Measurements from ENCODE around the gene ANKDD1B. TPM values are rescaled to one million over a fixed set of nuclear protein-coding genes. Genes with fewer than 3 reads are reported as not detected.
"Not testable (repeated sequence)": the region's sequence is repeated elsewhere in the genome, so short reads cannot be mapped to it uniquely, and the experiment has no call there.

Gene ANKDD1B
- total and polyA plus RNA-seq, 4 donors: 1.3 to 9.4 (median 5.9) TPM

GRCh38 chr5:75608870-75609269 is 2.4 kb upstream of the ANKDD1B start:
- DNase-seq (no peak), ATAC-seq (ENCODE audit: insufficient read depth, low FRiP score) (no peak)
- Histone ChIP-seq H3K4me1 (ENCODE audit: control insufficient read depth in 5 of 5, insufficient read depth in 5 of 5, low read length in 5 of 5) (peaks cover 1 to 28% (median 7%) of the 10 kb centered on the region in 5 donors), H3K4me3 (no peak overlapping the region), H3K27me3 (ENCODE audit: control insufficient read depth in 3 of 3, insufficient read depth in 3 of 3, low read length in 2 of 3) (no peaks in the 10 kb centered on the region), H3K27ac (ENCODE audit: low read depth in 1 of 2, low read length in 1 of 2) (no peak overlapping the region), H3K36me3 (ENCODE audit: control insufficient read depth in 4 of 4, insufficient read depth in 4 of 4, low read length in 4 of 4) (peaks cover 0 to 3% (median 0%) of the 10 kb centered on the region in 4 donors), H3K9ac (ENCODE audit: insufficient read depth in 1 of 2, low read length in 2 of 2) (no peak overlapping the region), H3K9me3 (ENCODE audit: control insufficient read depth in 4 of 4, insufficient read depth in 3 of 4, low read length in 3 of 4) (no peaks in the 10 kb centered on the region)
- 98 to 100% methylated on average over 1 of the region's 1 CpG for WGBS, 2 donors
- TF ChIP-seq, protein P1, sequence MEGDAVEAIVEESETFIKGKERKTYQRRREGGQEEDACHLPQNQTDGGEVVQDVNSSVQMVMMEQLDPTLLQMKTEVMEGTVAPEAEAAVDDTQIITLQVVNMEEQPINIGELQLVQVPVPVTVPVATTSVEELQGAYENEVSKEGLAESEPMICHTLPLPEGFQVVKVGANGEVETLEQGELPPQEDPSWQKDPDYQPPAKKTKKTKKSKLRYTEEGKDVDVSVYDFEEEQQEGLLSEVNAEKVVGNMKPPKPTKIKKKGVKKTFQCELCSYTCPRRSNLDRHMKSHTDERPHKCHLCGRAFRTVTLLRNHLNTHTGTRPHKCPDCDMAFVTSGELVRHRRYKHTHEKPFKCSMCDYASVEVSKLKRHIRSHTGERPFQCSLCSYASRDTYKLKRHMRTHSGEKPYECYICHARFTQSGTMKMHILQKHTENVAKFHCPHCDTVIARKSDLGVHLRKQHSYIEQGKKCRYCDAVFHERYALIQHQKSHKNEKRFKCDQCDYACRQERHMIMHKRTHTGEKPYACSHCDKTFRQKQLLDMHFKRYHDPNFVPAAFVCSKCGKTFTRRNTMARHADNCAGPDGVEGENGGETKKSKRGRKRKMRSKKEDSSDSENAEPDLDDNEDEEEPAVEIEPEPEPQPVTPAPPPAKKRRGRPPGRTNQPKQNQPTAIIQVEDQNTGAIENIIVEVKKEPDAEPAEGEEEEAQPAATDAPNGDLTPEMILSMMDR (IDR thresholded peaks at IDR 0.05; ENCODE audit: control extremely low read depth, extremely low read depth): no peak

GRCh38 chr5:75610201-75610600 is 1.1 kb upstream of the ANKDD1B start:
- H3K27ac ChIP-seq (ENCODE audit: low read depth in 1 of 2, low read length in 1 of 2): no peak overlapping the region
- ATAC-seq (ENCODE audit: insufficient read depth, low FRiP score) (no peak), DNase-seq (no peak)
- peaks cover 0 to 2% (median 0%) of the 10 kb centered on the region in 4 donors for H3K36me3 ChIP-seq (ENCODE audit: control insufficient read depth in 4 of 4, insufficient read depth in 4 of 4, low read length in 4 of 4)
- no peak overlapping the region for H3K4me3 ChIP-seq
- H3K9me3 ChIP-seq (ENCODE audit: control insufficient read depth in 4 of 4, insufficient read depth in 3 of 4, low read length in 3 of 4): no peaks in the 10 kb centered on the region
- peaks cover 0 to 21% (median 7%) of the 10 kb centered on the region in 5 donors for H3K4me1 ChIP-seq (ENCODE audit: control insufficient read depth in 5 of 5, insufficient read depth in 5 of 5, low read length in 5 of 5)
- TF ChIP-seq, protein P1 (IDR thresholded peaks at IDR 0.05; ENCODE audit: control extremely low read depth, extremely low read depth): no peak
- 77 to 94% methylated on average over 5 of the region's 5 CpGs for WGBS, 2 donors
- H3K27me3 ChIP-seq (ENCODE audit: control insufficient read depth in 3 of 3, insufficient read depth in 3 of 3, low read length in 2 of 3): no peaks in the 10 kb centered on the region
- no peak overlapping the region for H3K9ac ChIP-seq (ENCODE audit: insufficient read depth in 1 of 2, low read length in 2 of 2)

DNA sequence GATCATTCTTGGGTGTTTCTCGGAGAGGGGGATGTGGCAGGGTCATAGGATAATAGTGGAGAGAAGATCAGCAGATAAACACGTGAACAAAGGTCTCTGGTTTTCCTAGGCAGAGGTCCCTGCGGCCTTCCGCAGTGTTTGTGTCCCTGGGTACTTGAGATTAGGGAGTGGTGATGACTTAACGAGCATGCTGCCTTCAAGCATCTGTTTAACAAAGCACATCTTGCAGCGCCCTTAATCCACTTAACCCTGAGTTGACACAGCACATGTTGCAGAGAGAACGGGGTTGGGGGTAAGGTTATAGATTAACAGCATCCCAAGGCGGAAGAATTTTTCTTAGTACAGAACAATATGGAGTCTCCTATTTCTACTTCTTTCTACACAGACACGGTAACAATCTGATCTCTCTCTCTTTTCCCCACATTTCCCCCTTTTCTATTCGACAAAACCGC is 368 bp upstream of the ANKDD1B start:
- peak; percentile 29 to 50 (median 41) for DNase-seq
- Histone ChIP-seq H3K4me1 (ENCODE audit: control insufficient read depth in 5 of 5, insufficient read depth in 5 of 5, low read length in 5 of 5) (peaks cover 0 to 26% (median 7%) of the 10 kb centered on the region in 5 donors), H3K9ac (ENCODE audit: insufficient read depth in 1 of 2, low read length in 2 of 2) (peak overlapping the region in 1 of 2 donors; percentile 68), H3K27ac (ENCODE audit: low read depth in 1 of 2, low read length in 1 of 2) (peak overlapping the region in 1 of 2 donors; percentile 84)
- H3K36me3 ChIP-seq (ENCODE audit: control insufficient read depth in 4 of 4, insufficient read depth in 4 of 4, low read length in 4 of 4); H3K9me3 ChIP-seq (ENCODE audit: control insufficient read depth in 4 of 4, insufficient read depth in 3 of 4, low read length in 3 of 4); H3K4me3 ChIP-seq; H3K27me3 ChIP-seq (ENCODE audit: control insufficient read depth in 3 of 3, insufficient read depth in 3 of 3, low read length in 2 of 3): not testable (repeated sequence)
- peak; percentile 13 for ATAC-seq (ENCODE audit: insufficient read depth, low FRiP score)
- 36 to 39% methylated on average over 10 to 11 of the region's 11 CpGs for WGBS, 2 donors

- Histone ChIP-seq H3K36me3 (ENCODE audit: control insufficient read depth in 4 of 4, insufficient read depth in 4 of 4, low read length in 4 of 4) (peaks cover 0 to 2% (median 0%) of the 10 kb centered on the region in 4 donors), H3K27me3 (ENCODE audit: control insufficient read depth in 3 of 3, insufficient read depth in 3 of 3, low read length in 2 of 3) (no peaks in the 10 kb centered on the region), H3K4me3 (no peak overlapping the region), H3K4me1 (ENCODE audit: control insufficient read depth in 5 of 5, insufficient read depth in 5 of 5, low read length in 5 of 5) (peaks cover 0 to 39% (median 7%) of the 10 kb centered on the region in 5 donors), H3K9ac (ENCODE audit: insufficient read depth in 1 of 2, low read length in 2 of 2) (no peak overlapping the region), H3K27ac (ENCODE audit: low read depth in 1 of 2, low read length in 1 of 2) (no peak overlapping the region), H3K9me3 (ENCODE audit: control insufficient read depth in 4 of 4, insufficient read depth in 3 of 4, low read length in 3 of 4) (no peaks in the 10 kb centered on the region)
- ATAC-seq (ENCODE audit: insufficient read depth, low FRiP score): no peak
- peak in 2 of 3 donors; percentile 74 to 95 for DNase-seq
- WGBS, 2 donors: 39 to 43% methylated on average over 12 of the region's 12 CpGs
- TF ChIP-seq, protein P1 (IDR thresholded peaks at IDR 0.05; ENCODE audit: control extremely low read depth, extremely low read depth): no peak
Observed at GRCh38 chr5:75612226-75612569, 945 bp downstream of the ANKDD1B start.
